Pulmonary artery endothelial cell (primary cell): Measurements from ENCODE around the gene RAD1. TPM values are rescaled to one million over a fixed set of nuclear protein-coding genes. Genes with fewer than 3 reads are reported as not detected.

ENCODE experiments used
- DNase-seq: peaks from one replicate; pipeline ENCODE4 v3.0.0-alpha.2; 2011; ENCODE audit warnings: low read depth, low spot score
- total RNA-seq: library from RNA; depleted of rRNA; stranded (reverse); fragments of >200 nt; gene quantifications from 2 replicates; pipeline ENCODE4 v1.2.3, GENCODE V29; 2014

Gene RAD1
- total RNA-seq, 1 donor from 2014 or later, result 35.0 TPM

DNA sequence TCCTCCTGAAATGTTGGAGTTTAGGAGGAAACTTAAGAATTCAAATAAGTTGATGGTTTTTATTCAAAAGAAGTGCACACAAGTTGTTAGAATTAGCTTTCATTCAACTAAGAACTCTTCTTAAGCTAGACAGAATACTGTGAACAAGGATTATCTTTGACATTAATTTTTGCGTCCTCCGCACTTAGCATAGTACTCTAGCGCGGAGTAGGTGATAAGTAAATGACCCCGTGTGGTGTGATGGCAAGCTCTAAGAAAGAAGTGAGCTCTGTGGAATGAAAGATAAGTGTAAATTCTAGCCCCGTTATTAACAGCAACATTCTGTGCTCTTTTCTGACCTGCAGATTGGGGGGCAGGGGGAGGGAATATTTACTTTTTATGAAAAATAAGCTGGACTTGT is 1.2 kb upstream of the RAD1 start:
- no peak for DNase-seq

DNA sequence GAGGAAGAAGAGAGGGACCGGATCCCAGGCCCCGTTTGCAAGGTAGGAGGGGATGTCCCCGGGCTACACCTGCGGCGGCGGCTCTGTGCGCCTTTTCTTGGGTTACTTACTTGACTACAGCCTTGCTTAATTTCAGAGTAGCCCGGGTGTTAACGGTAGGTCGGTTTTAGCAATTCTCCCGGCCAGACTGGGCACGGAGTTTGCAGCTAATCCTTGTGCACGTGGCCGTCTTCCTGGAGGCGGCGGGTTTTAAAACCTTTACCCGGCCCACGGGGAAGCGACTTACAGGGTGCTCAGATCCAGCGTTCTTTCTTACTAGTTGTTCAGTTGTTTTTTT is 520 bp upstream of the RAD1 start:
- no peak for DNase-seq

DNA sequence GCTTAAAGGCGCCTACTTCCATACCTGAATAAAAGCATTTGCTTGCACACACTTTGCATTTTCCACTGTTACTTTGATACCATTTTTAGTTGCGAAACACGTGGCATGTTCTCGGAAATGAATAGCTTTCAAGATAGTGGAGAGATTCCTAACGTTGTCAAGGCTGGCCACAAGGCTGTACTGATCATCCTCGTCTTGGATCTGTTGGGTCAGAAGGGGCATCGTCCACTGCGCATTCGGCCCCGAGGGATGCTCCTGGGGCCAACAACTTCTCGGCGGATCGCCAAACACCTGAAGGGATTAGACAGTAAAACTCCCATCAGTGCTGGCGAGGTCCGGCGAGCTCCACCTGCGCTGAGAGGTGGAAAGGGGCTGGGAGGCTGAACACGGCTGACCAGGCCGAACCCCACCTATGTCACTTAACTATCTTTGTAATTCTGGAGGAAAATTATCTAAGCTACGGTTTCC is 599 bp downstream of the RAD1 start:
- no peak for DNase-seq

DNA sequence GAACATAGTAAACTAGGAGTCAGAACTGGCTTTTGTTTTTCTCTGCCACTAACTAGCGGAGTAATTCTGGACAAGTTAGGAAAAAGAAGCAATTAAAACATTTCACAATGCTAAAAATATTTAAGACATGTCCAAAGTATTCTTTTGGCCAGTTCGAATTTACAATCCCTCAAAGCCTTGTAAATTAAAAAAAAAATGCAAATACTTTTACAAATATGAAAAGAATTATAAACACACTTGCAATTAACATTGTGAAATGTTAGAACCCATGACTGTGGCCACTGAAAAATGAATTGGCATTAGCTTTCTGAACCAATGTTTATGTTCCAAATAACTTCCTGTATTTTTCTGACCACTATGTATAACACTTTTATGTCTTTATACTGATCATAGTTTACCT is 2.2 kb downstream of the RAD1 start:
- no peak for DNase-seq

DNA sequence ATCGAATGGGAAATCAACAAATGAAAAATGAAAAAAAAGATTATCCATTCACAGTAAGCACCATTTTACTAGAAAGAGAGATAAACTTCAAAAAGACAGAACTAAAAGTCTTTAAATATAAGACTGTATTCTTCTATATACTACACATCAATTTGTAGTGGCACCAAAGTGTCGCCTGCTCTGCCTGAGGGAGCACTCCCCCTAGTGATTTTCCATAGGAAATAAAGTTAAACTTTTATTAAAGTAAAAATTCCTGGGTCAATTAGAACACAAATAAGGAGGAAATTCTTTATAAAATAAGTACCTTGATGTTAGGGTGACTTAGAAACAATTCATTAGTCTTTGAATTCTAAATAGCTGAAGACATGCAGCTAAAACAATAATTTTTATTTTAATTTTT is 9.7 kb downstream of the RAD1 start:
- DNase-seq, result no peak

DNA sequence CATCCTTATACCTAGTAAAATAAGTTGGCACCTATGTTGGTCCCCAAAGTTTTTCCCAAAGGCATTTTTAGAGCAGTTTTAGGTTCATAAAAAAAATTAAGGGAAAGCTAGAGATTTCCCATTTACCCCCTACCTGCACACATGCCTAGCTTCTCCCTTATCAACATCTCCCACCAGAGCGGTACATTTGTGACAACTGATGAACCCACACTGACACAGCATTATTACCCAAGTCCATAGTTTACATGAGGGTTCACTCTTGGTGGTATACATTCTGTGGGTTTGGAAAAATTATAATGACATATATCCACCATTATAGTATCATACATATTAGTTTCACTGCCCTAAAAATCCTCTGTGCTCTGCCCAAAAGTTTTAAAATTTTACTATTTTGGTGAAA is 12.0 kb downstream of the RAD1 start:
- no peak for DNase-seq

DNA sequence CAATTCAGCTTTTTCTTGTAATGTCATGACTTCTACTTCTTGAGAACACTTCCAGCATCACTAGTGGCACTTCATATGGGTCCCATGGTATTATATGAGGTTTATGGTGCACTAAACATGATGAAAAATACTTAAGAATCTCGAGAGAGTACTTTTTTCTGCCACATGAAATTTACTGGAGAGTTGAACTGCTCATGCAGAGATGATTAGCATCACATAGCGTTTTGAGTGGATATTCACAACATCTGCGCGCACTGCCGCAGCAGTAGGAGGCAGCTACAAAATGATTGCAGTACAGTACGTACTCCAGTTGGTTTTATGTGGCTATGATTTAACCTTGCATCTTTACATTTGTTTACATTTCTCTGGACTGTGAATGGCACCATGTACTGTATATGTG is 14.7 kb downstream of the RAD1 start:
- DNase-seq, result no peak

DNA sequence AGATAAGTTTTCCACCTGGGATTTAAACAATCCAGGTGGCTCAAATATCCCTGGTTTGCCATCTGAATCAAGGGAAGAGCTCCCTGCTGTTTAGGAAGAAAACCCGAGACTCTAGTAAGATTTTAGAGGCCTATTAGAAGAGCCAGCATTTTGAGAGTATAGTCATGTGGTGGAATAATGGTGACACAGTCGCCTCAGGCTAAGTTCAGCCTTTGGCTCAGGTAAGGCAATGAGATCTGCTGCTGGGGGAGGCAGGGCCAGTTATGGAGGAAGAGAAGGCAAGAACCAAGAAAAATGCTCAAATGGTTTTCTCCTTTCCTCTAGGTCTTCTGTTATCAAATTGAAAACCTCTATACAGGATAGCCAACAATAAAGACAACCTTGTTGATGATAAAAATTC is 16.2 kb downstream of the RAD1 start:
- no peak for DNase-seq

DNA sequence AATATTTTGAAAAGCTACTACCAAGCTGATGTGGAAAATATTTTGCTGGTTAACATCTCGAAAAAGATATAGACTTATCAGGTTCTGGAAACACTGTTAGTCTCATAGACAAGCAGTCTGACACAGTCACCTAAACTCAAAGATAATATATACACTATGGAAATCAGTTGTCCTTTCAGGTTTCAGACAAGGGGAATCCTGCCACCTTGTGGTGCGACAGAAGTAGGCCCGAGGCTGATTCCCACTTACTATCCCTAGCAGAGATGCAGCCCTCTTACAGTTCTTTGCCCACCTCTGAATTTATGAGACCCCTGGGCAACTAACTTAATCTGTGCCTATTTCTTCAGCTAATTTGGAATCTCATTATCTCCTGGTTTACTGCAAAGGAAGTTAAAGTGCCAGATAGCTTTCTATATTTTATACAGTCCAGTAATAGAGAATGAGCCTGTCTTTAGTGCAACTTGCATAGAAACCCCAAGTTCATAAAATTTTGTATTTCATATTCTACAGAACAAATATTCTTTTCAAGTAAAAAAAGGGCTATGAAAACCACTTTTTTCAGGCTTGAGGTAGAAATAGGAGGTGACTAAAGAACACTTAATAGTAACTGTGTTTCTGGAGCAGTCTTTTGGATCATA is 16.9 kb downstream of the RAD1 start:
- peak; percentile 48 for DNase-seq

DNA sequence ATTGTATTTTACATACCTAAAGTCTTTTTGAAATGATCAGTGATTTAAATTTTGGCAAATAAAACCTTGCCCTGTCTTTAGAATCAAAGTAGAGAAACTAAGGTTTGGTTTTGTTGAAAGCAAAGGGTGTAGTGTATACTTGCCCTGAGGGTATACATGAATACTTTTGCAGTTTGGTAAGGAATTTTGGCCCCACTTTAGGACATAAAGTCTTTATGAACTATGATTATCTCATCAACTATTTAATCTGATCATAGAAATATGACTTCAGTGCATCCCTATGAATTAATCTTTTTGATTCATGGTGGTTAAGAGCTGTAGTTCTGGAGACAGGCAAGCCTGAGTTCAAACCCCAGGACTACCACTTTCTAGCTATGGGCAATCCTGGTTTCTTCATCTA is 17.7 kb downstream of the RAD1 start:
- no peak for DNase-seq

DNA sequence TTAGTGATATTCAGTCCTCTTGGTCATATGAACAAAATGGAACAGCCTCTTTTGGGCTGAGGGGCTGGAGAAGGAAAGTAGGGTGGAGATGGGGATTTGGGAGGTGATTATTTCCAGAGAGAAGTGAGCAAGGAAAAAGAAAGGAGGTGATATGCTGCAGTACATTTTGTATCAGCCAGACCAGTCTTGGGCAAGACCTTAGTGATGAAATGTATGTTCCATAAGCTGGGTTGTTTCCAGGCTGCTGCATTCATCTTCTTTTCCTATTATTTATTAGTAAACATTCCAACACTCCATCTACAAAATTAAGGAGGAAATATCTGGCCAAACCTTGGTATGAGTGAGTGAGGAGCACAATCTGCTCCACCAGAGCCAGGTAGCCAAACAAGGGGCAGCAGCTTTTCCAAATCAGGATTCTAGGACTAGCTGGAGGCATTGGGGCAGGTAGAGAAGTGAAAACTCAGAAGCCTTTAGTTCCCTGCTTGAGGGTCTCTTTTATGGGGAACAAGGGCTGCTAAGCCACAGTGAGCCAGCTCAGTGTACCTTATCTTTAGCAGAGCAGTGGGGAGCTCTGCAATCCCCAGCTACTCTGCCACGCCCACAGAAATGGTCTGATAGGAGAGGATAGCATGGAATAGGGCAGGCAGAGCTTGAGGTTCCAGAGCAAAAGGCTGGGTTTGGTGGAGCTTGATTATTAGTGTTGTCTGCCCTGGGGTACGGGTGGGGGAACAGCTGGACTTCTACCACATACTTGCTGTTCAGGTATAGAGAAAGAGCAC is 19.5 kb downstream of the RAD1 start:
- DNase-seq, result no peak

DNA sequence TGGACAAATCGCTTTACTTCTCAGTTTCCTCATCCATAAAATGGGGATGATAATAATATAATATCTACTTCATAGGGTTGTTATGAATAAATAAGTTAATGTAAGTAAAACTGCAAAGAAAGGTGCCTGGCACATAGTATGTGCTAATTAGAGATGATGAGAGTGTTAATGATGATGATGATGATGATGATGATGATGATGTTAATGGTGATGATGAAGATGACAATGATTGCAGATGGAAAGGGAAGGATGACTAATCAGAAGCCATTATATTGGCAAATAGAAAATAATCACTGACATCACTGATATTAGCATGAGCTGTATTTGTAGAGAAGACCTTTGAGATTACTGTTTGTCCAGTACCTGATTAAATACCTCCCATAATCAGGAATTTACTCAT is 20.6 kb downstream of the RAD1 start:
- DNase-seq, result no peak

DNA sequence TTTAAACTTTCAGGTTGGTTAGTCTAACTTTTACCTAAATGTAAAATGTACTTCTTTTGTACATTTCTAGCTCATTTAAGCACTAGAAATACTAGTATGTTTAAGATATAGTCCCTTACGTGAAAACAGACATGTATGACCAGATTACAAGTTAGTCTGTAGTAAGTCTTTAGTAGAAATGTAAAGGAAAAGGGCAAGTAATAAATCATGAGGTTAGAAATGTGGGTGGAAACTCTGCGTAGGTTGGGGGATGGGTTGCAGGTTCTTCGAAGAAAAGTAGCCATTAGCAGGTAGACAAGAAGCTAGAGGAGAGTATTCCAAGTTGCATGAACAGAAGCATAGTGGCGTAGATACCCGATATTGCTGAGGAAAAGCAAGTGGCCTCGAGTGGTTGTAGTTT is 22.9 kb downstream of the RAD1 start:
- no peak for DNase-seq

DNA sequence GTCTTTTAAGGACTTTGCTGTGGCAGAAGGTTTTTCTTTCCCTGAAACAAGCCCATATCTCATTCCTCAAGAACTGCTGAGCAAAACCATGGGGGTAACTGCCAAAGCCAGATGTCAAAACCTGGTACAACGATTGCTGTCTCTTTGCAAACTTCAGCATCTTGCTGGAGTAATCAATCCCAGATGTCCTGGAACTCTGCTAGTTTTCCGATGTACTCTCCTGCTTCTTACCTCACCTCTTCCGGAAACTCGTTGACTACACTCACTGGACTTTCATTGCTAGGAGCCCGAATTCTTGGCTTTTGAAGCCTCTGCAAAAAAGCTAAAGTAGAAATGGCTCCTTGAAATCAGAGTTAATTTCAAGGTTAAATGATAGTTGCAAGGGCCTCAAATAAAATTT is 23.3 kb downstream of the RAD1 start:
- DNase-seq, result no peak

DNA sequence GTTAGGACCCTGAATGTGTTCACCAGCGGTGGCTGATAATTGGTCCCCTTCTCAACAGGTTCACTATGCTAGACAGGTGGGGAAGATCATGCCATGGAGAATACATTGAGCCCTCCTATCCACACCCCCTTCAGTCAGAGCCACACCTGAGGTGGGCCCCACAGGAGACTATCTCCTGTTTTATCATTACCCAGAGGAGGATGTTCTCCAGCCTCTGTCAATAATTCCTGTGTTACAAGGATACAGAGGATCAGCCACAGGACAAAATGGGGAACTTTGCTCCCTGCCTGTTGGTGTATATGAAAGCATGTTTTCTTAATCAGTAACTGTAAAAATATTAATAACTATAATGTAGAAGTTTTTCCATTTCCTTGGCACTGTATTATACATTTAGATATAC is 25.9 kb downstream of the RAD1 start:
- DNase-seq, result no peak

DNA sequence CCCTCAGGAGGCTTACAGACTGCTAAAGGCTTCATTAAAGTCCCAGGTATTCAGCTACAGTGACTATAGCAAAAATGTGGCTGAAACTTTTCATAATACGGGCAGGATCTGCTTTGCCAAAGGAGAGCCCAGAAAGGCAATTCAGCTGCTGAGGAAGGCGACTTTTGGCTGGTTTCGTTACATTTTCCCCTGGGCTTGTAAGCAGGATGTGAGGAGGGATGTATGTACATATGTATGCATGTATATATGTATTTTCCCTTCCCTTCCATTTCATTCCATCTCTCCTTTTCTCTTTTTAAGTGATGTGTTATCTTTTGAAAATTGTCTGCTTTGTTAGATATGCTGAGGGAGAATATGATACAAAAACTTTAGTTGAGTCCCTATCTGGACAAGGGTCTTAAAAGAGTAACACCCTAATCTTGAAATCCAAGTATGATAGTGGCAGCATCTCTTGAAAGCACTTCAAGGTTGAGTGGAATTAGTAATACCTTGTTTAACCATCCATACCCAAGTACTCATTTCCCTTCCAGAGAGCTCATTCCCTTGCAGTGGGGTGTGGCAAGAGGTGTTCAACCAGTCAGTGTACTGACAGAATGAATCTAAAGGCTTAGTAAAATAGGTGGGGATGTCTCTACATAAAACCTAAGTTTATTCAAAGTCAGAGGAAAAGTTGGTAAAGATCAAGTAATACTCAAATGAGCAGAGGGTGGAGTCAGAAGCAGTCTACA is 28.7 kb downstream of the RAD1 start:
- DNase-seq, result no peak

DNA sequence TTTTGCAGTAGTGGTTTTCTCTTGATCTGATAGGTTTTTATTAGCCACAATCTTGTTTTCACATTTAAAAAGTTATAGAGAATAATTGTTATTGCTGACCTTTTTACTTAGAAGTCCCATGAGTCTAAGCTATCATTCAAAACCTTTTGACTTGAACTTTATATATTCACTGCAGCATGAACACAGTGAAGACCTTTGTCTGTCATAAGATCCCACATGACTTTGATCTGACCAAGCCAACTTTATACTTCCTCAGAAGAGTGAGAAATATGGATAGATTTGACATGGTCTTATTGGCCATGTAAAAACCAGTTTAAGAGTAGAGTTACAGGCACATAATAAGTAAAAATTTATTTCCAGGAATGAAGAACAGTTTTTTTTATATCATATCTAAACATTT is 34.1 kb downstream of the RAD1 start:
- no peak for DNase-seq

DNA sequence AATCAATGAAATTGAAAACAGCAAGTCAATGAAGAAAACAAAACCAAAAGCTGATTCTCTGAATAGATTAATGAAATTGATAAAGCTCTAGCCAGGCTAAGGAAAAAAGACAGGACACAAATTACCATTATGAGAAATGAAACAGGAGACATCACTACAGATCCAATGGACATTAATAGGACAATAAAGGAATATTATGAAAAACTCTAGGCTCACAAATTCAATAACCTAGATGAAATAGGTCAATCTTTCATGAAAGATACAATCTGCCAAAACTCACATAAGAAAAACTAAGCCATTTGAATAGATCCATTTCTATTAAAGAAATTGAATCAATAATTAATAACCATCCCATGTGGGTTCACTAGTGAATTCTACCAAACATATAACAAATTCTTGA is 39.0 kb downstream of the RAD1 start:
- DNase-seq, result no peak

DNA sequence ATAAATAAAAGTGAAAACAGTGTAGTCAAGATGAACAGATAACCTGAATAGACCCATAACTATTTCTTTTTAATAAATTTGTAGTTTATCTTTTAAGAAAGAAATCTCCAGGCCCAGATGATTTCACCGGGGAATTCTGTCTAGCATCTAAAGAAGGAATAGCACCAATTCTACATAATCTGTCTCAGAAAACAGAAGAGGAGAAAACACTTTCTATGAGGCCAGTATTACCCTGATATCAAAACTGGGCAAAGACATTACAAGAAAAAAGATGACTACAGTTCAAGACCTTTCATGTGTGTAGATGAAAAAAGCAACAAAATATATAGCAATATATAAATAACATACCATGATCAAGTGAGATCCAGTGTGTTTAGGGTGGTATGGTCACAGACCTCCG is 44.9 kb downstream of the RAD1 start:
- no peak for DNase-seq

DNA sequence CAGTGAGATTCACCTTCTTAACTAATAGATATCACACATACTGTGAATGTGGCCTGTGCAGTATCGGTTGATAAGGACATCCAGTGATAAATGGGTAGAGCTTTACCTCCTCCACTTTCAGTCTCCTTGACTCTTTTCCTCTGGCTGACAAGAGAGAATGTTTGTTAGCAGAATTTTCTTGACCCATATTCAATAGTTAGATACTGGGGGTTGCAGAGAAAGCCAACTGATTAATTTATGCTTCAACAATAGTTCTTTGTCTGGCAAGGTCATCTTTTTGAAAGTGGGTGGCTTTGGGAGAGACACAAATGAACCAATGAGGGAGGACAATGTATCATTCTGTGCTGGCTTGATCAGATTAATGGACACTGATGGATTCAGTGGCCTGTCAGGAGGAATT is 46.0 kb downstream of the RAD1 start:
- no peak for DNase-seq

DNA sequence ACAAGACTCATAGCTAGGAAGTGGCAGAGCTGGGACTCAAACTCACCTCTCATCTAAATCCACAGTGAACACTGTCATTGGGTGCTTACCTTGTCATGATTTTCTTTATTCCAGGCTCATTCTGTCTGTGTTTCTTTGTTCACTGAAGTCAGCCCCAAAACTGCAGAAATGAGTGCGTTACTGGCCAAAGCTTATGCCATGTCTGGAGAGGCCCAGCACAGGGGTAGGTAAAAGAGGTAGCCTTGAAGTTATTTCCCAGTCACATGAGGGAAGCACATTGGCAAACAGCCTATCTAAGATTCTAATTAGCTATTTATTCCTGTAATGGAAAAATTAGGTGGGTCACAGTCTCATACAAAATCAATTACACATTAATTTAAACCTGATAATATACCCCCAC is 46.5 kb downstream of the RAD1 start:
- DNase-seq, result no peak

DNA sequence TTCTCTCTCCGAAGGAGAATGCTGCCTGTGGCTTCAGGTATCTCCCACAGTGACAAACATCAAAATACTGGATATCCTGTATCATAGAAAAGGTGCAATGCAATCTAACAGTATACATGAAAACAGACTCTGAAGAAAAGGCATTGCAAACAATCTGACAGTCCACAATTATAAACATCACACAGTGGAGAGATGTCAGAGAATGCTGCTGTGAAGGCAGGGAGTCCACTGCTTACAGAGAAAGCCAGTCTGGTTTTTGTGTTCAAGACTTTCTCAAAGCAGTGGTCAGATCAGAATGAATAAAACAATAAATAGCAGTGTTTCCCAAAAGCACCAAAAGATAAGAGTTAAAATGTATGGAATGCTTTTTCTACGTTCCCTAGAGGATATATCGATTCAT is 47.6 kb downstream of the RAD1 start:
- DNase-seq, result no peak

DNA sequence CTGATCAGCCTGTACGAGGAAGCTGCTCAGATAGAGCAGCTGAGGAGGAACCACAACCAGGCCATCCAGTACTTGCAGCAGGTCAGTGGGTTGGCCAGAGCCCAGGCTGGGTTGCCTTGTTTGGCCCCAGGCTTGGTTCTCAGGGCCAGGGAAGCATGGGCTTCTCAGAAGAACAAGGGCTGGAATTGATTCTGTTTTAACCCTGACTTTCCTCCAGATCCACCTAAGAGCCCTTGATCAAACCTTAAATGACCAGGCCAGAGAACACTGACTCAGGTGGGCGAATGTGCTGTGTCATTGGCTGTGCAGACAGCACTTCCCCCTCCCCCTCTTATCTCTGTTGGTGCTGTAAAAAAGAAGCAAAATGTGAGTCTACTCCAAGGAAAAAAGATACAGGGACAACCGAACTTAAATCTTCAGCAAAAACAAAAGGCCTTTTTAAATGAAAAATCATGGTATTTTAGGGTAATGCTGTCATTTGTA is 48.3 kb downstream of the RAD1 start:
- no peak for DNase-seq
